AG09319 (cell line): ENCODE measurements around the gene CPN1.
"Not testable (repeated sequence)": the region's sequence is repeated elsewhere in the genome, so short reads cannot be mapped to it uniquely, and the experiment has no call there.

Experiments
- DNase-seq: peaks from one replicate; pipeline ENCODE4 v3.0.0-alpha.2; 2010; ENCODE audit warnings: low read depth; ENCODE audit errors: extremely low read depth
- CTCF ChIP-seq: IDR thresholded peaks from 2 replicates; pipeline ENCODE4 v1.5.1; 2011; ENCODE audit warnings: low read depth, mild to moderate bottlenecking, inconsistent platforms, low read length, moderate library complexity

The CPN1 gene

GRCh38 chr10:100081075-100082001, at the start of gene CPN1:
CPN1 (minus strand) TSS chr10:100081869; CDS start chr10:100081625, 244 bp downstream.
- no peak for TF ChIP-seq CTCF
- no peak for DNase-seq

- DNase-seq: no peak
- TF ChIP-seq CTCF: no peak
Observed at GRCh38 chr10:100130831-100131230, 49.2 kb upstream of the CPN1 start.

- DNase-seq: no peak
- no peak for TF ChIP-seq CTCF
Observed at GRCh38 chr10:100129424-100129823, 47.8 kb upstream of the CPN1 start.

- DNase-seq: no peak
- TF ChIP-seq CTCF: no peak
Observed at GRCh38 chr10:100128951-100129350, 47.3 kb upstream of the CPN1 start.

- DNase-seq: not testable (repeated sequence)
Observed at GRCh38 chr10:100125335-100125734, 43.7 kb upstream of the CPN1 start.

GRCh38 chr10:100124097-100124496, 42.4 kb upstream of the CPN1 start:
- no peak for TF ChIP-seq CTCF
- no peak for DNase-seq

GRCh38 chr10:100122780-100123179, 41.1 kb upstream of the CPN1 start:
- DNase-seq: no peak
- no peak for TF ChIP-seq CTCF

- no peak for TF ChIP-seq CTCF
Observed at GRCh38 chr10:100120550-100120949, 38.9 kb upstream of the CPN1 start.

More at GRCh38 chr10:100120550-100120949, 38.9 kb upstream of the CPN1 start:
- DNase-seq: no peak
